ENCODE measurements around the gene DOCK1.

Gene DOCK1

GRCh38 chr10:127427926-127428325 lies 522.7 kb downstream of the DOCK1 start:
- DNase-seq (ENCODE audit: low spot score) = no peak

GRCh38 chr10:127428385-127428980 lies 523.3 kb downstream of the DOCK1 start:
- DNase-seq (ENCODE audit: low spot score) = no peak

- DNase-seq (ENCODE audit: low spot score) = no peak
Observed at GRCh38 chr10:127429601-127430312, 524.5 kb downstream of the DOCK1 start.

- DNase-seq (ENCODE audit: low spot score) = no peak
Observed at GRCh38 chr10:127431525-127431924, 526.3 kb downstream of the DOCK1 start.

GRCh38 chr10:127434006-127434405 lies 528.8 kb downstream of the DOCK1 start:
- no peak for DNase-seq (ENCODE audit: low spot score)

- no peak for DNase-seq (ENCODE audit: low spot score)
Observed at GRCh38 chr10:127435246-127435645, 530.0 kb downstream of the DOCK1 start.

- DNase-seq (ENCODE audit: low spot score) = no peak
Observed at GRCh38 chr10:127440371-127440770, 535.1 kb downstream of the DOCK1 start.

- DNase-seq (ENCODE audit: low spot score) = no peak
Observed at GRCh38 chr10:127441350-127442219, 536.4 kb downstream of the DOCK1 start.

- DNase-seq (ENCODE audit: low spot score) = no peak
Observed at GRCh38 chr10:127442220-127442525, 536.9 kb downstream of the DOCK1 start.

- no peak for DNase-seq (ENCODE audit: low spot score)
Observed at GRCh38 chr10:127444155-127444554, 538.9 kb downstream of the DOCK1 start.

- DNase-seq (ENCODE audit: low spot score) = no peak
Observed at GRCh38 chr10:127447197-127447596, 542.0 kb downstream of the DOCK1 start.

- DNase-seq (ENCODE audit: low spot score) = no peak
Observed at GRCh38 chr10:127449490-127449889, 544.3 kb downstream of the DOCK1 start.

GRCh38 chr10:127450644-127451043 lies 545.4 kb downstream of the DOCK1 start:
- no peak for DNase-seq (ENCODE audit: low spot score)

- no peak for DNase-seq (ENCODE audit: low spot score)
Observed at GRCh38 chr10:127451628-127452027, 546.4 kb downstream of the DOCK1 start.

- DNase-seq (ENCODE audit: low spot score) = no peak
Observed at GRCh38 chr10:127452568-127452967, 547.3 kb downstream of the DOCK1 start.

- no peak for DNase-seq (ENCODE audit: low spot score)
Observed at GRCh38 chr10:127453706-127454105, 548.5 kb downstream of the DOCK1 start.

GRCh38 chr10:127456122-127456521 lies 550.9 kb downstream of the DOCK1 start:
- DNase-seq (ENCODE audit: low spot score) = no peak

- no peak for DNase-seq (ENCODE audit: low spot score)
Observed at GRCh38 chr10:127458016-127458810, 553.0 kb downstream of the DOCK1 start.

- DNase-seq (ENCODE audit: low spot score) = no peak
Observed at GRCh38 chr10:127458829-127459228, 553.6 kb downstream of the DOCK1 start.

GRCh38 chr10:127459918-127460317 lies 554.7 kb downstream of the DOCK1 start:
- no peak for DNase-seq (ENCODE audit: low spot score)

GRCh38 chr10:127462643-127463295 lies 557.5 kb downstream of the DOCK1 start:
- DNase-seq (ENCODE audit: low spot score) = no peak

- no peak for DNase-seq (ENCODE audit: low spot score)
Observed at GRCh38 chr10:127463548-127463947, 558.3 kb downstream of the DOCK1 start.
